SK-N-SH (cell line): ENCODE results near the gene KLHL20. TPM values are rescaled to one million over a fixed set of nuclear protein-coding genes. Genes with fewer than 3 reads are reported as not detected.

Source experiments
- CTCF ChIA-PET: fragments of 300-600, 350-600 bp; formaldehyde crosslinking; extraction: SDS; loops from one replicate; lab custom pipeline; 2021; lab: Yijun Ruan, JAX
- POLR2A ChIA-PET: fragments of 350-600 bp; sonication (Branson Sonifier 250); formaldehyde crosslinking; extraction: SDS; loops from one replicate; lab custom pipeline; 2020; ENCODE audit warnings: antibody characterized with exemption, inconsistent platforms; lab: Yijun Ruan, JAX
- DNase-seq: peaks from one replicate; pipeline ENCODE4 v3.0.0; 2012
- H2AFZ ChIP-seq: fragments of 200-600 bp; sonication (generic); 2 replicates; pipeline ENCODE4 v1.8.1; 2016; ENCODE audit warnings: antibody characterized with exemption, mild to moderate bottlenecking, low read depth
- H3F3A ChIP-seq: fragments of 200-600 bp; sonication (generic); replicated peaks from 2 replicates; pipeline ENCODE3; 2016; ENCODE audit warnings: antibody characterized with exemption, mild to moderate bottlenecking; ENCODE audit not compliant: insufficient read depth
- H3K27ac ChIP-seq, 2 experiments: fragments of 200-500 bp in 1 of 2; fragments of 200-600 bp in 1 of 2; sonication (Bioruptor generic) in 1 of 2; sonication (generic), shearing (Covaris generic) in 1 of 2; 2 replicates each; pipeline versions ENCODE4 v1.5.1 to v1.6.1; 2014 to 2016; ENCODE audit warnings: low read depth in 2 of 2, inconsistent platforms in 1 of 2, low read length in 1 of 2, mild to moderate bottlenecking in 1 of 2, mixed read lengths in 1 of 2
- H3K27me3 ChIP-seq: fragments of 200-600 bp; sonication (generic), shearing (Covaris generic); 2 replicates; pipeline ENCODE4 v1.6.1; 2016; ENCODE audit warnings: mixed run types; ENCODE audit not compliant: insufficient read depth
- H3K36me3 ChIP-seq, 2 experiments: fragments of 200-500 bp in 1 of 2; fragments of 200-600 bp in 1 of 2; sonication (Bioruptor generic) in 1 of 2; sonication (generic) in 1 of 2; replicated peaks in 1 of 2; 2 replicates each; pipeline versions ENCODE3 to v1.5.1; 2014 to 2016; ENCODE audit warnings: low read length in 1 of 2, mild to moderate bottlenecking in 1 of 2; ENCODE audit not compliant: insufficient read depth in 2 of 2, control insufficient read depth in 1 of 2
- H3K4me1 ChIP-seq, 2 experiments: fragments of 200-500 bp in 1 of 2; fragments of 200-600 bp in 1 of 2; sonication (Bioruptor generic) in 1 of 2; sonication (generic), shearing (Covaris generic) in 1 of 2; 2 replicates each; pipeline versions ENCODE4 v1.5.1 to v1.6.1; 2014 to 2016; ENCODE audit warnings: low read depth in 1 of 2, low read length in 1 of 2, mixed run types in 1 of 2; ENCODE audit not compliant: insufficient read depth in 2 of 2, control insufficient read depth in 1 of 2
- H3K4me2 ChIP-seq: fragments of 200-600 bp; sonication (generic), shearing (Covaris generic); 2 replicates; pipeline ENCODE4 v1.6.1; 2017; ENCODE audit warnings: mixed run types
- H3K4me3 ChIP-seq, 2 experiments: fragments of 200-500 bp in 1 of 2; fragments of 200-600 bp in 1 of 2; sonication (Bioruptor generic) in 1 of 2; sonication (generic), shearing (Covaris generic) in 1 of 2; 2 replicates each; pipeline versions ENCODE4 v1.5.1 to v1.8.1; 2014 to 2016; ENCODE audit warnings: low read depth in 2 of 2, inconsistent platforms in 1 of 2, low read length in 1 of 2, mild to moderate bottlenecking in 1 of 2, mixed read lengths in 1 of 2, moderate library complexity in 1 of 2
- H3K79me2 ChIP-seq: fragments of 200-600 bp; sonication (generic); 2 replicates; pipeline ENCODE4 v1.8.1; 2017; ENCODE audit warnings: mild to moderate bottlenecking; ENCODE audit not compliant: insufficient read depth
- H3K9ac ChIP-seq: fragments of 200-600 bp; sonication (generic); 2 replicates; pipeline ENCODE4 v1.6.1; 2017; ENCODE audit warnings: mixed run types
- H3K9me2 ChIP-seq: fragments of 200-600 bp; sonication (generic); 2 replicates; pipeline ENCODE4 v1.6.1; 2017; ENCODE audit warnings: mixed run types
- H3K9me3 ChIP-seq: fragments of 200-600 bp; sonication (generic); 2 replicates; pipeline ENCODE4 v1.6.1; 2017; ENCODE audit warnings: mixed run types, mild to moderate bottlenecking, moderate library complexity
- H4K20me1 ChIP-seq: fragments of 200-600 bp; sonication (generic); 2 replicates; pipeline ENCODE4 v1.6.1; 2017; ENCODE audit warnings: mild to moderate bottlenecking, mixed run types; ENCODE audit not compliant: insufficient read depth
- EP300 ChIP-seq, 2 experiments: IDR thresholded peaks; 2 replicates each; pipeline versions ENCODE4 v1.4.0 to v1.6.1; 2012; ENCODE audit warnings: borderline replicate concordance in 1 of 2, low read depth in 1 of 2, low read length in 1 of 2
- FOSL2 ChIP-seq: IDR thresholded peaks from 2 replicates; pipeline ENCODE4 v1.4.0; 2012; ENCODE audit warnings: low read depth, mild to moderate bottlenecking, moderate library complexity, borderline replicate concordance
- FOXJ3 ChIP-seq: sonication (generic); formaldehyde crosslinking; IDR thresholded peaks from 2 replicates; pipeline ENCODE4 v1.5.1; 2020; ENCODE audit warnings: mild to moderate bottlenecking, missing genetic modification reagents
- FOXM1 ChIP-seq: IDR thresholded peaks from 2 replicates; pipeline ENCODE4 v1.4.0; 2012; ENCODE audit warnings: low read depth, mild to moderate bottlenecking
- JUND ChIP-seq: IDR thresholded peaks from 2 replicates; pipeline ENCODE4 v1.4.0; 2012
- MEF2A ChIP-seq: IDR thresholded peaks from 2 replicates; pipeline ENCODE4 v1.4.0; 2012; ENCODE audit warnings: low read depth, borderline replicate concordance
- MXI1 ChIP-seq: IDR thresholded peaks from 2 replicates; pipeline ENCODE4 v1.6.1; 2012; ENCODE audit warnings: mild to moderate bottlenecking, low read depth, low read length, improper control_type of control experiment
- NFIC ChIP-seq: IDR thresholded peaks from 2 replicates; pipeline ENCODE4 v1.4.0; 2012; ENCODE audit warnings: borderline replicate concordance
- NRF1 ChIP-seq: IDR thresholded peaks from 2 replicates; pipeline ENCODE4 v1.6.1; 2012; ENCODE audit warnings: low read depth, mild to moderate bottlenecking, low read length
- POLR2AphosphoS5 ChIP-seq: IDR thresholded peaks from 2 replicates; pipeline ENCODE4 v1.6.1; 2012; ENCODE audit warnings: low read depth, low read length
- RAD21 ChIP-seq: IDR thresholded peaks from 2 replicates; pipeline ENCODE4 v1.6.1; 2012; ENCODE audit warnings: mild to moderate bottlenecking, low read length
- RFX5 ChIP-seq: IDR thresholded peaks from 2 replicates; pipeline ENCODE4 v1.6.1; 2012; ENCODE audit warnings: mild to moderate bottlenecking, improper control_type of control experiment, low read length
- SIN3A ChIP-seq: IDR thresholded peaks from 2 replicates; pipeline ENCODE4 v1.6.1; 2012; ENCODE audit warnings: low read depth, mild to moderate bottlenecking, low read length, moderate library complexity, borderline replicate concordance
- TAF1 ChIP-seq: IDR thresholded peaks from 2 replicates; pipeline ENCODE4 v1.6.1; 2012; ENCODE audit warnings: low read depth, mild to moderate bottlenecking, low read length, moderate library complexity, borderline replicate concordance
- TEAD4 ChIP-seq: IDR thresholded peaks from 2 replicates; pipeline ENCODE4 v1.4.0; 2012; ENCODE audit warnings: mild to moderate bottlenecking, borderline replicate concordance; ENCODE audit not compliant: insufficient read depth
- WGBS: methylation state at CpG from one replicate; pipeline ENCODE4 v1.1.6; 2017; ENCODE audit warnings: low lambda C conversion rate; 5-methylcytosine and 5-hydroxymethylcytosine counted together
- polyA plus RNA-seq, 3 experiments: library from polyadenylated mRNA; depleted of rRNA; stranded (reverse); fragments of >200 nt; gene quantifications; 2 replicates each; pipeline ENCODE4 v1.2.3, GENCODE V29; 2012
- TF ChIP-seq, protein P1 (sequence below): IDR thresholded peaks from 2 replicates; pipeline ENCODE4 v1.4.0; 2012; ENCODE audit warnings: low read depth
- TF ChIP-seq, protein P2 (sequence below): fragments of 200-600 bp; sonication (generic); IDR thresholded peaks from 2 replicates; pipeline ENCODE4 v1.6.1; 2017; ENCODE audit warnings: antibody characterized with exemption, mild to moderate bottlenecking, moderate library complexity
- TF ChIP-seq, protein P3 (sequence below): IDR thresholded peaks from 2 replicates; pipeline ENCODE4 v1.4.0; 2012; ENCODE audit warnings: low read depth, borderline replicate concordance
- TF ChIP-seq, protein P4 (sequence below): fragments of 150-350 bp; IDR thresholded peaks from 2 replicates; pipeline ENCODE4 v1.6.1; 2016; ENCODE audit warnings: mild to moderate bottlenecking, low read depth, low read length

Gene KLHL20
- polyA plus RNA-seq, 1 of the 3 experiments (the other 2 are of a cell fraction), result 14.0 TPM

DNA sequence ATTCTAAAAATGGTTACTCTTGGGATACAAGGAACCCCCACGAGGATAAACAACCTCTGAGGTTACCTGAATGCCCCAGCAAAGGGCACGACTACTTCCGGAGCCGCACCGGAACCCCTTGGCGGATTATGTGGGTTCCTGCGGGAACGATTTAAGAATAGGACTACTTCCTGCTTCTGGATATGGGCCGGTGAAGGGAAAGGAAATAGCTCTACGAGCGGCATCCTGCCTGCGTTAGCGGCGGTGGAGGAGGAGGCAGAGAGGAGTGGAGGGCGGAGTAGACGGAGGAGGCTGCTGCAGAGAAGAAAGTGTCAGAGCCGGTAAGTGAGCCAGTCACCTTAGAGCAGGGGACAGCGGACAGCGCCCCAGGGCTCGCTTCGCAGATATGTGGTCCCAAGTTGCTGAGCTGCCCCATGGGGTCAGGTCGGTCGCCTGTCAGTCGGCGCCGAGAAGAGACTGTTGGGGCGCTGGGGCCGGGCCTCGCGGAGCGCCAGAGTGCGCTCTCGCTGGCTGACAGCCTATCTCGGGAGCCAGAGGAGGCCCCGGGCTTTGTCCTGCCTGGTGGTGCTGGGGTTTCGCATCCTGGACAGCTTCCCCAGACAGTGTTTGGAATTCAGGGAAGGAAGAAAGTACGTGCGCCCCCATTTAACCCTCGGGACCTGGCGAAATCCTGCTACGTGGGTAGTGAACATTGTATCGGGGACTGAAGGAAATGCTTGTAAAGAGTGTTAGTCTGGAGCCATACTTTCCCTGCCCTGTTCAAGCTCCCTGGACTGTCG is at the start of gene KLHL20 (continued):
- TF ChIP-seq NFIC, result no peak; the same call in 1 of the 2 replicates
- TF ChIP-seq NRF1, result no peak
- TF ChIP-seq, protein P1, sequence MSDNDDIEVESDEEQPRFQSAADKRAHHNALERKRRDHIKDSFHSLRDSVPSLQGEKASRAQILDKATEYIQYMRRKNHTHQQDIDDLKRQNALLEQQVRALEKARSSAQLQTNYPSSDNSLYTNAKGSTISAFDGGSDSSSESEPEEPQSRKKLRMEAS, result peak; percentile 85
- TF ChIP-seq SIN3A, result peak; percentile 83; the same call in 1 of the 2 replicates
- TF ChIP-seq RAD21, result no peak; the same call in 1 of the 2 replicates
- peak; percentile 18; the same call in 1 of the 2 replicates for TF ChIP-seq FOSL2
- no peak for TF ChIP-seq TEAD4
- peak; percentile 96 for TF ChIP-seq TAF1
- no peak for TF ChIP-seq FOXM1

DNA sequence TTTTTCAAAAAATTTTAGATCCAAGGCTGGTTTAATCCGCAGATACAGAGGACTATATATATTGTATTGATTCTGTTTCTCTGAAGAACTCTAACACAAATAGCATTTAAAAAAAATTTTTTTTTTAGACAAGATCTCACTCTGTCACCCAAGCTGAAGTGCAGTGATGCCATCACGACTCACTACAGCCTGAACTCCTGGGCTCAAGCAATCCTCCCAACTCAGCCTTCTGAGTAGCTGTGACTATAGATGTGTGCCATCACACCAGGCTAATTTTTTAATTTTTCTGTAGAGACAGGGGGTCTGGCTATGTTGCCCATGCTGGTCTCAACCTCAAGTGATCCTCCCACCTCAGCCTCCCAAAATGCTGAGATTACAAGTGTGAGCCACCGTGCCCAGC is 48.1 kb upstream of the KLHL20 start:
- Histone ChIP-seq H3K79me2 (no peaks in the 10 kb centered on the region), H3K4me2 (no peak overlapping the region; the same call in 1 of the 2 replicates), H3K27ac (peak overlapping the region in 1 of 2 experiments; percentile 59; a peak in 2 of 4 replicates), H3K27me3 (no peaks in the 10 kb centered on the region), H3K4me1 (peaks cover 6 to 8% of the 10 kb centered on the region in 2 experiments; a peak in 3 of 4 replicates), H3F3A (no peaks in the 10 kb centered on the region)
- CTCF ChIA-PET, result interaction anchor here (0.8 kb wide), 1 partner anchor 21 kb away, joined by 4 read pairs; no protein-coding TSS in a partner anchor
- WGBS, result 68% methylated on average over 3 of the region's 3 CpGs
- TF ChIP-seq FOSL2, result peak; percentile 59
- no peak for TF ChIP-seq FOXJ3 (CRISPR knock-in tag)
- peak; percentile 22; the same call in 1 of the 2 replicates for TF ChIP-seq JUND
- TF ChIP-seq, all 33 proteins: peak for 2
- Histone ChIP-seq H3K36me3 (no peaks in the 10 kb centered on the region), H4K20me1 (no peaks in the 10 kb centered on the region), H3K9ac (no peak overlapping the region; the same call in 1 of the 2 replicates), H3K4me3 (no peak overlapping the region), H2AFZ (peak overlapping the region; percentile 60; the same call in 1 of the 2 replicates), H3K9me2 (no peaks in the 10 kb centered on the region), H3K9me3 (0 out of 2 replicates have a peak, but pooled peaks cover under 1% of the 10 kb centered on the region)
- POLR2A ChIA-PET, result no interaction called here
- no peak for DNase-seq

DNA sequence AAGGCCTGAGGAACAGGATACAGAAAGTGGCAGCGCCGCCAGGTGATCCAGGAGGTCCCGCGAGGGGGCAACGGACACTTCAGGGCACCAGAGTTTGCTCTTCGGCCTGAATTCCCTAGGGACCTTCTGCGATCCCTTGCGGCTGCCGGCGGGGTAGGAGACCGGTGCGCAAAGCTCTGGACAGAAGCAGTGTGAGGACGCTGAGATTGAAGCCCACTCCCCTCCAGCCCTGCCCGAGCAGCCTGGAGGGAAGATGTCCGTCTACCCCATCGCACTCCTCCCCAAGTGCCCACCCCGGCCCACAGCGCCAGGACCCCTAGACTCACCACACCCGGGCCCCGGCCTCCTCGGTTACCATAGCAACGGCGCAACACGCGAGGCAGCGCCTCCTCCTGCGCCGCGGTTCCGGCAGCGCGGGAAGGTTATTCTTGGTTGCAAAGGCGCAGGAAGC is 45.3 kb upstream of the KLHL20 start, which contains the start of gene ANKRD45:
Gene ANKRD45, minus strand, starts transcription at position 361 of the 451 bp plus-strand sequence. CDS start 10,433 bp downstream, outside the sequence.
- Histone ChIP-seq H3K9ac (peak within 1 kb of the TSS; percentile 62; the same call in 1 of the 2 replicates), H3K27me3 (no peaks in the 10 kb centered on the region), H2AFZ (peak within 1 kb of the TSS; percentile 92), H4K20me1 (no peaks in the 10 kb centered on the region), H3K79me2 (no peaks in the 10 kb centered on the region), H3K4me3 (peak within 1 kb of the TSS; percentile 63 to 66), H3K36me3 (no peaks in the 10 kb centered on the region), H3K27ac (peak within 1 kb of the TSS in 1 of 2 experiments; percentile 43; a peak in 3 of 4 replicates), H3K4me1 (peaks cover 6 to 8% of the 10 kb centered on the region in 2 experiments; a peak in 3 of 4 replicates), H3K9me2 (no peaks in the 10 kb centered on the region), H3F3A (no peaks in the 10 kb centered on the region), H3K4me2 (peak within 1 kb of the TSS; percentile 79), H3K9me3 (no peaks in the 10 kb centered on the region)
- ChIA-PET CTCF (no interaction called here), POLR2A (no interaction called here)
- 9% methylated on average over 28 of the region's 33 CpGs for WGBS
- DNase-seq, result peak; percentile 83
- TF ChIP-seq RFX5 (peak; percentile 33; the same call in 1 of the 2 replicates), POLR2AphosphoS5 (no peak), TEAD4 (no peak), TAF1 (peak; percentile 24; the same call in 1 of the 2 replicates), NRF1 (peak; percentile 14; the same call in 1 of the 2 replicates), FOXM1 (no peak), MXI1 (peak; percentile 58; the same call in 1 of the 2 replicates), SIN3A (no peak), MEF2A (no peak), EP300 (IDR thresholded peaks at IDR 0.05; ENCODE audit: borderline replicate concordance in 1 of 2, low read depth in 1 of 2, low read length in 1 of 2) (no peak)
- TF ChIP-seq, protein P2, sequence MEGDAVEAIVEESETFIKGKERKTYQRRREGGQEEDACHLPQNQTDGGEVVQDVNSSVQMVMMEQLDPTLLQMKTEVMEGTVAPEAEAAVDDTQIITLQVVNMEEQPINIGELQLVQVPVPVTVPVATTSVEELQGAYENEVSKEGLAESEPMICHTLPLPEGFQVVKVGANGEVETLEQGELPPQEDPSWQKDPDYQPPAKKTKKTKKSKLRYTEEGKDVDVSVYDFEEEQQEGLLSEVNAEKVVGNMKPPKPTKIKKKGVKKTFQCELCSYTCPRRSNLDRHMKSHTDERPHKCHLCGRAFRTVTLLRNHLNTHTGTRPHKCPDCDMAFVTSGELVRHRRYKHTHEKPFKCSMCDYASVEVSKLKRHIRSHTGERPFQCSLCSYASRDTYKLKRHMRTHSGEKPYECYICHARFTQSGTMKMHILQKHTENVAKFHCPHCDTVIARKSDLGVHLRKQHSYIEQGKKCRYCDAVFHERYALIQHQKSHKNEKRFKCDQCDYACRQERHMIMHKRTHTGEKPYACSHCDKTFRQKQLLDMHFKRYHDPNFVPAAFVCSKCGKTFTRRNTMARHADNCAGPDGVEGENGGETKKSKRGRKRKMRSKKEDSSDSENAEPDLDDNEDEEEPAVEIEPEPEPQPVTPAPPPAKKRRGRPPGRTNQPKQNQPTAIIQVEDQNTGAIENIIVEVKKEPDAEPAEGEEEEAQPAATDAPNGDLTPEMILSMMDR, result peak; percentile 14; the same call in 1 of the 2 replicates
- TF ChIP-seq, protein P3, sequence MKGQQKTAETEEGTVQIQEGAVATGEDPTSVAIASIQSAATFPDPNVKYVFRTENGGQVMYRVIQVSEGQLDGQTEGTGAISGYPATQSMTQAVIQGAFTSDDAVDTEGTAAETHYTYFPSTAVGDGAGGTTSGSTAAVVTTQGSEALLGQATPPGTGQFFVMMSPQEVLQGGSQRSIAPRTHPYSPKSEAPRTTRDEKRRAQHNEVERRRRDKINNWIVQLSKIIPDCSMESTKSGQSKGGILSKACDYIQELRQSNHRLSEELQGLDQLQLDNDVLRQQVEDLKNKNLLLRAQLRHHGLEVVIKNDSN, result no peak
- TF ChIP-seq, protein P4, sequence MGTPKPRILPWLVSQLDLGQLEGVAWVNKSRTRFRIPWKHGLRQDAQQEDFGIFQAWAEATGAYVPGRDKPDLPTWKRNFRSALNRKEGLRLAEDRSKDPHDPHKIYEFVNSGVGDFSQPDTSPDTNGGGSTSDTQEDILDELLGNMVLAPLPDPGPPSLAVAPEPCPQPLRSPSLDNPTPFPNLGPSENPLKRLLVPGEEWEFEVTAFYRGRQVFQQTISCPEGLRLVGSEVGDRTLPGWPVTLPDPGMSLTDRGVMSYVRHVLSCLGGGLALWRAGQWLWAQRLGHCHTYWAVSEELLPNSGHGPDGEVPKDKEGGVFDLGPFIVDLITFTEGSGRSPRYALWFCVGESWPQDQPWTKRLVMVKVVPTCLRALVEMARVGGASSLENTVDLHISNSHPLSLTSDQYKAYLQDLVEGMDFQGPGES, result no peak
